GM15510 (cell line): ENCODE data around the gene SRRM5.

Source experiments
- POLR2A ChIP-seq: IDR thresholded peaks from 3 replicates; pipeline ENCODE4 v1.6.1; 2011; ENCODE audit warnings: borderline replicate concordance; ENCODE audit not compliant: insufficient read length; ENCODE audit errors: extremely low read depth

The SRRM5 gene

GRCh38 chr19:43620061-43621001 lies 8.4 kb downstream of the SRRM5 start:
- no peak for TF ChIP-seq POLR2A

- TF ChIP-seq POLR2A, result no peak
Measured at GRCh38 chr19:43622070-43622469, 10.2 kb downstream of the SRRM5 start.

GRCh38 chr19:43622956-43623355 lies 11.1 kb downstream of the SRRM5 start:
- TF ChIP-seq POLR2A, result no peak

GRCh38 chr19:43623889-43624670 lies 12.2 kb downstream of the SRRM5 start:
- TF ChIP-seq POLR2A, result no peak

- no peak for TF ChIP-seq POLR2A
Measured at GRCh38 chr19:43624933-43625332, 13.0 kb downstream of the SRRM5 start.

GRCh38 chr19:43625918-43626579 lies 14.2 kb downstream of the SRRM5 start:
- TF ChIP-seq POLR2A, result no peak

GRCh38 chr19:43626838-43627237 lies 14.9 kb downstream of the SRRM5 start:
- no peak for TF ChIP-seq POLR2A

GRCh38 chr19:43628646-43629326 lies 16.9 kb downstream of the SRRM5 start:
- TF ChIP-seq POLR2A, result no peak

- TF ChIP-seq POLR2A, result no peak
Measured at GRCh38 chr19:43631491-43631890, 19.6 kb downstream of the SRRM5 start.

- no peak for TF ChIP-seq POLR2A
Measured at GRCh38 chr19:43633520-43633919, 21.6 kb downstream of the SRRM5 start.

GRCh38 chr19:43634068-43634467 lies 22.2 kb downstream of the SRRM5 start:
- no peak for TF ChIP-seq POLR2A

- no peak for TF ChIP-seq POLR2A
Measured at GRCh38 chr19:43634506-43634871, 22.6 kb downstream of the SRRM5 start.

GRCh38 chr19:43634872-43635560 lies 23.1 kb downstream of the SRRM5 start:
- TF ChIP-seq POLR2A, result no peak

- TF ChIP-seq POLR2A, result no peak
Measured at GRCh38 chr19:43636121-43636683, 24.3 kb downstream of the SRRM5 start.
